H4 (cell line): Measurements from ENCODE around the gene KRTAP10-4. TPM values are rescaled to one million over a fixed set of nuclear protein-coding genes. Genes with fewer than 3 reads are reported as not detected.
"Not testable (repeated sequence)": the region's sequence is repeated elsewhere in the genome, so short reads cannot be mapped to it uniquely, and the experiment has no call there.

Experiments used
- DNase-seq: peaks from one replicate; pipeline ENCODE4 v3.0.0-alpha.2; 2015; ENCODE audit warnings: low spot score
- total RNA-seq: library from RNA; depleted of rRNA; stranded (reverse); fragments of >200 nt; shearing (Covaris generic); gene quantifications from 2 replicates; pipeline ENCODE4 v1.2.3, GENCODE V29; 2014

Gene KRTAP10-4
- total RNA-seq, 1 experiment from 2014 or later: not detected

DNA sequence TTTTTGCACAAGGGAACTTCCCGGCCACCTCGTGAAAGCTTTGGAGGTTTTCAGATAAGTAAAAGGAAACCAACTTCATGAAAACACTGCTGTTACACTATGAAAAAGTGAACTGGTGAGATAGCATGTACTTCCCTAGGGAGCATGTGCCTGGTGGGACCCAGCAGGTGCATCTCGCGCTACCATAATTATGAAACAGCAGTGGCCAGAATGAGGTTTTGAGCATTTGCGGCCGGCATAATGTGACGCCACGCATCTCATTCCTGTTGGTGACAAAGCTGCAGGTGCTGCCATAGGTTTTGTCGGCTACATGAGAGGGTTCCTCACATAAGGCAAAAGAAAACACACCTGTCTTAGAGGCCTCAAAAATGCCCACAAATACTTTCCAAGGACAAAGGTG, 16.6 kb upstream of the KRTAP10-4 start:
- no peak for DNase-seq

DNA sequence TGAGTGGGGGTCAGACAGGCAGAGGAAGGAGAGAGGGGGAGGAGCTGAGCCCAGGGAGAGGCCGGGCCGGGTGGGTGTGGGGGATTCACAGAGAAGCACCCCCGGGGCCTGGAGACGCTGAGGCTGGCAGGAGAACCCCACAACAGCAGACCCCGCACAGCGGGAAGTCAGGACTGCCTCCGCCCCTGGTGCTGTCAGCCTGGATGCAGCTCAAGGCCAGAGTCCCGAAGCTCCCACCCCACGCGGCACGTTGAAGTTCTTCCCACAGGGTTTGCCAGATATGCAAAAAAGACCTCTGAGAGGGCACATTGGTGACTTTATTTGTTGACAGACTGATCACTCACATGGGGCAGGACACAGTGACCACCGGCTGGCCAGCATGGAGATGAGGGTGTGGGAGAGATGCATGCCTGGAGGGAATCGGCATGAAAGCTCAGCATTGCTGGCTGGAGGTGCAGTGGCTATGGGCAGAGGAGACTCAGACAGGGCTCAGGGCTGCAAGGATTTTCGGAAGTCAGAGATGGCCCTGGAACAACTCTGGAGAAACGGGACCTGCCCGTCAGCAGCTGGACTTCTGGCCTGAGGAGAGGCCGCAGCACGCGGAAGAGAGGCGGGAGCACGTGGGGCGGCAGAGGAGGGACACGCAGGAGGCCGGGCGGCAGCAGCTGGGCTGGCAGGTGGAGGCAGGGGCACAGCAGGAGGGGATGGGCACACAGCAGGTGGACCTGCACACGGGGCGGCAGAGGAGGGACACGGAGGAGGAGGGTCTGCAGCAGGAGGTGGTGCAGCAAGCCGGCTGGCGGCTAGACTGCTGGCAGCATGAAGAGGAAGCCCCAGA, 15.8 kb upstream of the KRTAP10-4 start:
- no peak for DNase-seq

DNA sequence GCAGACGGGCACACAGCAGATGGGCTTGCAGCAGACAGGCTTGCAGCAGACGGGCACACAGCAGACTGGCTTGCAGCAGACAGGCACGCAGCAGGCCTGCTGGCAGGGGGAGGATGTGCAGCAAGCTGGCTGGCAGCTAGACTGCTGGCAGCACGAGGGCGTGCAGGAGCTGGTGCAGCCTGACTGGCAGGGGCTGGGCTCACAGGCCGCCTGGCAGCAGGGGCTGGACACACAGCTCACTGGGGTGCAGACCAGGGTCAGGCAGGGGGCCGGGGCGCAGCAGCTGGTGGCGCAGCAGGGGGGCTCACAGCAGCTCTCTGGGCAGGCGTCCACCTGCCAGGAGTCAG, 15.2 kb upstream of the KRTAP10-4 start:
- DNase-seq: not testable (repeated sequence)

DNA sequence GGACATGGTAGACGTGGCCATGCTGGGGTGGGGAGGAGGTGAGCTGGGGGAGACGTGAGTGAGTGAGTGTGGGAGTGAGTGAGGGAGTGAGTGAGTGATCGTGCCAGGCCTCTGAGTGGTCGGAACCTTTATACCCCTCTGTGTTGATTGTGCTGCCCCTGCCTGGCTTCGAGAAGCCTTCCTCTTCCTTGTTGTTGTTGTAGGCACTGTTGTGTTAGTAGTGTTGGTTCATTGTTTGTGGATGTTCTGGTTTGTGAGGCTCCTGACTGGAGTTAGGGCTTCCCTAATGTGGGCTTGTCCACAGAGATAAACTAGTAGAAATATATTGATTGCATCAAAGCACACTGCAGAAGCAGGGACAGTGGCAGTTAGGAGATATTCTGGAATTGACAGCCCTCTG, 14.8 kb upstream of the KRTAP10-4 start, which contains the start of gene KRTAP10-3:
Gene KRTAP10-3 (minus strand): TSS at position 101 of the 400 bp plus-strand sequence. CDS start 80 bp downstream, at position 21.
- no peak for DNase-seq

DNA sequence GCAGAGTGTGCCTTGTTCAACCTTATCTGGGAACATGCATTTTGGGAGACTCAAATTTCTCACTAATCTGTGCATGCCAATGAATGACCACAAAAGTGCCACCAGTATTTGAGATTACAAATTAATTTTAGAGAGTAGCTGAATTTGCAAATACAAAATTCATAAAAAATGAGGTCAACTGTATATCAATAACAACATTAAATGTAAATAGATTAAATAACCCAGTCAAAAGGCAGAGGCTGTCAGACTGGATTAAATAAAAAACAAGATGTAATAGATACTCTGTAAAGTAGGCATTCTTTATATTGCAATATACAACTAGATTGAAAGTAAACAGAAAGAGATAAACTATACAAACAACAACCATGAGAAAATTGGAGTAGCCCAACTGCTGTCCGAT, 9.4 kb upstream of the KRTAP10-4 start:
- no peak for DNase-seq

DNA sequence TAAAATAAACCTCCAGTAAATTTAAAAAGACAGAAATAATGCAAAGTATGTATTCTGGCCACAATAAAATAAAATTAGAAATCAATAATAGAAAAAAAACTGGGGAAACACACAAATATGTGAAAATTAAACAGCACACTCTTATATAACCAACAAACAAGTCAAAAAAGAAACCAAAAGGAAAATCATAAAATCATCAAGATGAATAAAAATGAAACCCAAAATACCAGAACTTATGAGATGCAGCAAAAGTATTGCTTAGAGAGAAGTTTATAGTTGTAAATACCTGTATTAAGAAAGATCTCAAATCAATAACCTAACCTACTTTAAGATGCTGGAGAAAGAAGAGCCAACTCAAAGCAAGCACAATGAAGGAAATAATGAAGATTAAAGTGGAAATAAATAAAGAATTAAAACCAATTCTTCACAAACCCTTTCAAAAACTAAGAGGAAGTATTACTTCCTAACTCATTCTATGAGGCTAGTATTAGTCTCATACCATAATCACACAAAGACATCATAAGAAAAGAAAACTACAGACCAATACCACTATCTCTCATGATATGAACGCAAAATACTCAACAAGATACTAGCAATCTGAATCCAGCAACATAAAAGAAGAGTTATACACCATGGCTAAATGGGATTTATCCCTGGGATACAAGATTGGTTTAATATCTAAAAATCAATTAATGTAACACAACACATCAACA, 8.5 kb upstream of the KRTAP10-4 start:
- no peak for DNase-seq

DNA sequence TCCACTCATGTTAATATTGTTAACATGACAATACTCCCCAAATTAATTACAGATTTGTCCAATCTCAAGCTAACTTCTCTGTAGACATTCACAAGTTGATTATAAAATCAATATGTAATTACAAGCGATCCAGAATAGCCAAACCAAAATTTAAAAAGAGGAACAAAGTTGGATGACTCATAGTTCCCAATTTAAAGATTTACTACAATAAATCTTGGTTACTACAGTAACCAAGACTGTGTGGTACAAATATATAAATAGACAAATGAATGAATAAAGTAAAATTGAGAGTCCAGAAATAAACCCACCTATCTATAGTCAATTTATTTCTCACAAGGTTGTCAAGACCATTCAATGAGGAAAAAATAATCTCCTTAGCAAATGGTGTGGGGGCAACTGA, 7.1 kb upstream of the KRTAP10-4 start:
- DNase-seq: no peak

DNA sequence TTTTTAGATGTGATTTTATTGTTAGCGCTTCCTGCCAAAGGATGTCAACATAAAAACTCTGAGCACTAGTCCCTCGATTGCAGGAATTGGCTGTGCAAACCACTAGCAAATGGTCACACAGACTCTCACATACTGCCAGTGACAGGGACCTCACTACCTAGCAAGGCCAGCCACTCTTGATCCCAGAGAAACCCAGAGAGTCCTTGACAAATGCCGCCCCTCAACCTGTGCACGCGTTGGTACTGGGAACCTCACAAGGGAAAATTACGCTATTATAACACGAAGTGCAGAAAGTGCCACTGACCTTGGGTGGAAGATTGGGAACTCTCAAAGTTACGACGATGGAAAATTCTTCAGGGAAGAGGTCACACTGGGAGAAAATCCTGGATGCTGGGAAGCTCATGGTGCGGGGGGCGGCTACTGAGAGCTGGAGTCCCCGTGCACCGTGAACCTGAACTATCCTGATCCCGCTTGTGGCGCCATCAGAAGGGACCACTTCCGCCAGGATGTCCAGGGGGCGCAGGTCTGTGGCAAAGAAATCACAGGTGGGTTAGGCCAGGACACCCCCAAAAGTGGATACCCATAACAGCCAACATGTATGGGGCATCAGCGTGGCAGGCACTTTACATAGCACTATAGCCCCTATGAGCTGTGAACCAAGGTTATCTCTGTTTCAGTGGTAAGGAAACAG, 5.9 kb upstream of the KRTAP10-4 start:
- no peak for DNase-seq

DNA sequence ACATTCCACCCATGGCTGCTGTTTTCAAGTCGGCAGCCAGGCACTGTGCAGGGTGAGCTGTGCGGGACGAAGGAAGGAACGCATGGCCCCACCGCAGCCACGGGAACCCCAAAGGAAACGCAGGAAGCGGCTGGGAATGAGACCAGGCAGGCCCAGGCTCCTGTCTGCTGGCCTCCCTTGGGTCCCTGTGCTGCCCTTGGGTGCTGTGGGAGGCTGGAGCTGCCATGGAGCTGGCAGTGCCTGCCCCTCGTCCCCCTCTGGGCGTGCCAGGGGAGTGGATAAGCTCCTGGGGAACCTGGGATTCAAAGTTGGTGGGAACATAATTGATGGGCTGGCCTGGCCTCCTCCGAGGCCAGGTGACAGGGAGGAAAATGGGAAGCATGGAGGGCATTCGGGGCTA, 5.3 kb upstream of the KRTAP10-4 start:
- DNase-seq: no peak

DNA sequence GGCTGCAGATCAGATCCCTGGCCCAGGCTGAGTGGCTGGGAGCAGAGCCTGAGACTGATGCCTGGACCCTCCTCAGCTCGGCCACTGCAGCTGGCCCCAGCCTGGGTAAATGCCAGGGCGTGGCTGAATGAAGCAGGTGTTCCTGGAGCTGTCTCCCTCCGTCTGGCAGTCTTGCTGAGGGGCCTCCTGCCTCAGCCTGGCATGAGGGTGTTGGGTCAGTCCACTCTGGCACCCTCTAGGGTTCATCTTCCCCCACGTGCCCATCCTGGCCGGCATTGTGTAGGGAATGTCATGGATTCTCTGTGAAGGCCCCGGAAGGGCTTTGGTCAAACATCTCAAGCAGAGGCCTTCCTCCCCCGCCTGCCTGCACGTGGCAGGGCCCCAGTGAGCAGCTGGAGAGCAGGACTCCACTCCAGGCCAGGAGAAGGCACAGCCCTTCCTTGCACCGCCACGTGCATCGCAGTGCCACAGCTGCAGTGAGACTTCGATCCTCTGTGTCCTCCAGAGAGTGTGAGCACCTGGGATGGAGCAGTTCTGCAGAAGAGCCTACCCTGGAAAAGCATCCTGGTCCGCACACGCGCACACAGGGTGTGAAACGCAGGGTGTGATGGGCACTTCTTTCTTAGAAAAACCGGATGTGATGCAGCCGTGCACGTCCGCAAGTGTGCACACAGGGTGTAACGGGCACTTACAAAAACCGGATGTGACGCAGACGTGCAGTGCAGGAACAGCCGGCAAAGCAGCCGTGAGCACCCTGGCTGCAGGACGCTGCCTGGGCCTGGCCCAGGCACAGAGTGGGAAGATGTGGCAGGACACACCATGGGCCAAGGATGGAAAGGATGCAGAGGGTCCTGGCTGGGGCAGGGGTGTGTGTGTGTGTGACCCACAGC, 4.6 kb upstream of the KRTAP10-4 start:
- no peak for DNase-seq

DNA sequence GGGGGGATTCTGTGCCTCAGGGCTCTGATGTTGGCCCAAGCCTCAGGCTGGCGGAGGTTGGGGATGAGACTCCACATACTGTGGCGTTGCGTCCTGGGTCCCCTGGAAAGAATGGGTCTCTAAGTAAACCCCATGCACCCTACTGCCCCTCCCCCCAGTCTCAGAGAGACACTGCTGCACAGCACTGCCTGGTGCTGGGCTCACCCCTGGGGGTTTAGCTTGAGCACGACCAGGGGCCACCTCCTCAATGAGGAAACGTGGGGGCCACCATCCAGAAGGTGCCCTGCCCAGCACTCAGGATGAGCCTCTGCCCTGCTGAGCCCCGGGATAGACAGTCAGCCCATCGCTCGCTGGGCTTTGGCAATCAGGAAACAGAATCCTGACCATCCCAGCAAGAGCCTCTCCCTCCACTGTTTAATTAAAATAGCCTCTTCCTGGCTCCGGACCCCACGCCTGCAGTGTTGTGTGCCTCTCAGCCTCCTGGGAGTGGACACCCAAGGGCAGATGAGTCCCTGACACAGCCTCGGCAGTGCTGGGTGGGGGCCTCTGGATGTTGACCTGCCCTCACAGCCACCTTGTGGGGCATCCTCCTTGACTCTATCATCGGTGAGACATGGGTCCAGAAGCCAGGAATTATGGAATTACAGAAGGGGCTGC, 3.5 kb upstream of the KRTAP10-4 start:
- no peak for DNase-seq

DNA sequence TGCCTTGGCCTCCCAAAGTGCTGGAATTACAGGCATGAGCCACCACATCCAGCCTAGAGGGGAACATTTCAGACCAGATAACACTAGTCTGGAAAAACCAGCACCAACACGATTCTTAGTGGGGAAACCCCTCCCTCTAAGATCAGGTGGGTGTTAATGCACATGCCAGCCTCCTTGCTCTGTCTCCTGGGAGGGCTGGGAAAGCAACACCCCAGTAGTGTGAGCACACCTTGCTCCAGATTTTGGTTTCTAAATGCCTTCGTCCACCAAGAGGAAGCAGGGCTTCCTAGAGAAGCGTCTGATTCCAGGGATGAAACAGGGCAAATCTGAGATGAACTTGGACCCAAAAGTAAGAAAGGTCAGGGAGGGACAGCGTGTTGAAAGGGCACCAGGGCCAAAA, 2.2 kb upstream of the KRTAP10-4 start:
- peak; percentile 4 for DNase-seq

DNA sequence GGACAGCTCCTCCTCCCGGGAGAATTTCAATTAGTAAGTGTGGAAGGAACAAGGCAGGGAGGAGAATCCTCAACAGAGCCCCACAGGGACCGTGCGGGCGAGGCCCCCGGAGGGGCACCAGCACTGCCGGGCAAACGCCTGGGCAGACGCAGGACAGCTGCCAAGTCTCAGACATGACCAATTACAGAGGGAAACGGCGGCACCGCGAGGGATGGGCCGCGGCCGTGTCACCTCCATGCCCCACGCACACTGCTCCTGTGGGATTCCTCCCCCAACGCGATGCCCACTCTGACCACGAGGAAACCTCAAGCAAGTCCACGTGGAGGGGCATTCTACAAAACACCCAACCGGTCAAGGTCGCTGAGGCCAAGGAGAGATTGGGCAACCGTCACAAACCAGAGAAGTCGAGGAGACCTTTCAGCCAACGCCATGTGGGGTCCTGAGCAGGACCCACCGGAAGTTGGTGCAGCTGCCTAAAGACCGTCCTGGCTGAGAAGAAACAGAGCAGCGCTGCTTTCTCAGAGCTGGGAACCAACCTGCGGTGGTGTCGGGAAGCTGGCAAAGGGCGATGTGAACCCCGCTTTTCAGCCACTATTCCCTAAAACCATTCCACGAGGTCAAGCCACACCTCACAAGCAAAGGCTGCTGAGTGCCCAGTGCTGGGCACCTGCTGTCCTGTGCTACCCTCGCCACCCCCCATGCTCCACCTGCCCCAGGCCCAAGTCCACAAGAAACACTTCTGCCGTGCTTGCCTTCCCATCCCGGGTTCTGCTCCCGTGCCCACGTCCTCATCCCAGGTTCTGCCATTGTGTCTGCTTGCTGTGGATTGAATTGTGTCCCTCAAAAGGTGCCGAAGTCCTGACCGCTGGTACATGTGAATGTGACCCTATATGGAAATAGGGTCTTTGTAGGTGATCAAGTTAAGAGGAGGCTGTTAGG, 1.4 kb upstream of the KRTAP10-4 start:
- no peak for DNase-seq

DNA sequence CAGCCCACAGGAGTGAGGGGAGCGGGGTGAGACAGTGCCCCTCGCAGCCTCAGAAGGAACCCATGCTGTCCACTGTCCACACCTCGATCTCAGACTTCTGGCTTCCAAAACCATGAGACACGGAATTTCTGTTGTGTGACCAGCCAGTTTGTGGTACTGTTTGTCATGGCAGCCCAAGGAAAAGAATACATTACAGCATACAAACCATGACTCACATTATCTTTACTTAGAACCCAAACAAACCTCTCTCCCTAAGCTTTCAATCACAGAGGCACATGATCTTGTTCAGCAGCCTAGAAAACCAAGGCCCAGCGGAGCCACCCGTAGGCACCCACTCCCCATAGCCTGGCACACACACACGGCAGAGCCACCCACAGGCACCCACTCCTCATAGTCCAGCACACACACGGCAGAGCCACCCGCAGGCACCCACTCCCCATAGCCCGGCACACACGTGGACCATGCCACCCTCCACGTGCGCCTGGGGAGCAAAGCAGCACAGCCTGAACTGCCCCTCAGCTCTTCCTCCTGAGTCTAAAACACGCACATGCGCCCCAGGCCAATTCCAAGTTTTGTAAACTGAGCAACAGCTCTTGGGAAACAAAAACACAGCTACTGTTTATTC, 458 bp upstream of the KRTAP10-4 start:
- DNase-seq: peak; percentile 57

DNA sequence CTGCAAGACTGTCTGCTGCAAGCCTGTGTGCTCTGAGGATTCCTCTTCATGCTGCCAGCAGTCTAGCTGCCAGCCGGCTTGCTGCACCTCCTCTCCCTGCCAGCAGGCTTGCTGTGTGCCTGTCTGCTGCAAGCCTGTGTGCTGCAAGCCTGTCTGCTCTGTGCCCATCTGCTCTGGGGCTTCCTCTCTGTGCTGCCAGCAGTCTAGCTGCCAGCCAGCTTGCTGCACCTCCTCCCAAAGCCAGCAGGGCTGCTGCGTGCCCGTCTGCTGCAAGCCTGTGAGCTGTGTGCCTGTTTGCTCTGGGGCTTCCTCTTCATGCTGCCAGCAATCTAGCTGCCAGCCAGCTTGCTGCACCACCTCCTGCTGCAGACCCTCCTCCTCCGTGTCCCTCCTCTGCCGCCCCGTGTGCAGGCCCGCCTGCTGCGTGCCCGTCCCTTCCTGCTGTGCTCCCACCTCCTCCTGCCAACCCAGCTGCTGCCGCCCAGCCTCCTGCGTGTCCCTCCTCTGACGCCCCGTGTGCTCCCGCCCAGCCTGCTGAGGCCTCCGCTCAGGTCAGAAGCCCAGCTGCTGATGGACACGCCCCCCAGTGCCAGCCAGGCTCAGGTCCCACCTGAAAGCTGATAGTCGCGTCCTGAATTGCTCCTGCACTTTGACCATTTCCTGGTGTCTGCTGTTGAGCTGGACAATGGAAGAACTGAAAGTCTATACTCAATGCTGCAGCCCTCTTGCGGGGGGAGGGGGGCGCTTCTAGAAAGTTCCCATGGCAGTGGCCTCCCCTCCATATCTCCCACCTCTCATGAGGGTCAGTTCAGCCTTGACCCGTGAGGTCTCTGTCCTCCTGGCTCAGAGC, 1.2 kb downstream of the KRTAP10-4 start:
- DNase-seq: no peak

DNA sequence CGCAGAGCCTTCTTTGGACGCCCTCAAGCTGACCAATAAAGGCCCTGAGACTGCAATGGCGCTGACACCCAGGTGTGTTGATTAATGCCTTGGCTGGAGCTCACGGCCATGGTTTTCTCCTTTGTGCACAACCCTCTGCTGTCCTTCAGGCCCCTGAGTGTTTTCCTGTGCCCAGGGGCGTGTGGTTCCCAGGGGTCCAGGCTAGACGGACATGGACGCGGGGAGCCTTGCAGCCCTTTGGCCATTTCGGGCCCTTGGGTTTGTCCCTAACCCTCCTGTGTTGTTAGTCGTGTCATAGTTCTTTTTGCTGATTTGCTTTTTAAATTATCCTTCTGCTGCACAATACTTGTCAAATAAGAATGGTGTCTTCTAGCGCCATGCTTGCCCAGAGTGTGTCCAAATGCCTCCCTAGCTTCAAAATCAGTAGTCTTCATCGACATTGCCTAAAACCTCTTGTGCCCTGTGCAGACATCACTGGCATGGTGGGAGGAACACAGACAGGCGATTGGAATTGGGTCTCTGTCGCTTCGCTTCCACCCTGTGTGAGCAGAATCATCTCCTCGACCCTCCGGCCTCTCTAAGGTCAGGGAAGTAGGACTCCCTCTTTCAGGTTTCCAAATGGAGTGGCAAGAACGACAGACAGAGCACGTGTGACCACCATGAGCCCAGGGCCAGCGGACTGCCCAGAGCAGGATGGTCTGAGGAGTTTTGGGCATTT, 1.9 kb downstream of the KRTAP10-4 start:
- no peak for DNase-seq

DNA sequence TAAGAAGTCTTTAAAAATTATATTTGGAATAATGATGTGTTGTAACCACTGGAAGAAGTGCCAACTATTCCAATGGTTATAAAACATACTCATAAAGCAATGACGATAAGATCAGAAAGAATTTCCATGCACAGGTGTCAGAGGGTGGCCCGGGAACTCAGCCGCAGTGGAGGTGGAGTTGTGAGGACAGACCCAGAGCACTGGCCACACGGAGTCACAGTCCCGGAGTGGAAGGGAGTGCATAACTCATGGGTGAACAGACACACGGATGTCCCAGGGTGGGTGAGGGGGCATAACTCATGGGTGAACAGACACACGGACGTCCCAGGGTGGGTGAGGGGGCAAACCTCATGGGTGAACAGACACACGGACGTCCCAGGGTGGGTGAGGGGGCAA, 2.5 kb downstream of the KRTAP10-4 start:
- no peak for DNase-seq
